Measurements from ENCODE around the gene ADGRD1.
"Not testable (repeated sequence)": the region's sequence is repeated elsewhere in the genome, so short reads cannot be mapped to it uniquely, and the experiment has no call there.

Gene ADGRD1

GRCh38 chr12:131071234-131071820 lies 117.6 kb downstream of the ADGRD1 start:
- not testable (repeated sequence) for H4K8ac ChIP-seq (ENCODE audit: low read length); H2AK5ac ChIP-seq (ENCODE audit: low read length, severe bottlenecking); H2BK12ac ChIP-seq (ENCODE audit: low read length in 2 of 2); H3K4me2 ChIP-seq (ENCODE audit: low read length, poor library complexity, severe bottlenecking); H3K18ac ChIP-seq (ENCODE audit: low read depth in 1 of 2, low read length in 2 of 2); H3K27me3 ChIP-seq (ENCODE audit: control insufficient read depth in 1 of 2, insufficient read depth in 1 of 2, low read length in 2 of 2); H3K36me3 ChIP-seq (ENCODE audit: control insufficient read depth in 1 of 2, insufficient read depth in 2 of 2, low read depth in 1 of 2, low read length in 2 of 2); H2BK15ac ChIP-seq (ENCODE audit: low read depth, poor library complexity, severe bottlenecking); H3K9me3 ChIP-seq (ENCODE audit: control insufficient read depth, low read length); H3K4me3 ChIP-seq (ENCODE audit: insufficient read depth in 1 of 2, low read depth in 1 of 2, low read length in 2 of 2); H3K4me1 ChIP-seq (ENCODE audit: control insufficient read depth, insufficient read depth, low read depth, low read length); H3K4ac ChIP-seq (ENCODE audit: low read depth in 1 of 2, low read length in 2 of 2); H2BK5ac ChIP-seq (ENCODE audit: low read depth, low read length, poor library complexity, severe bottlenecking); H3K79me1 ChIP-seq (replicated peaks; ENCODE audit: low read length, poor library complexity, severe bottlenecking); H3K9ac ChIP-seq (ENCODE audit: low read length); H2AFZ ChIP-seq (ENCODE audit: low read depth, low read length); H3K14ac ChIP-seq (ENCODE audit: low read length in 2 of 2); H4K91ac ChIP-seq (ENCODE audit: low read length); H3K23ac ChIP-seq (ENCODE audit: low read length in 2 of 2); H2BK120ac ChIP-seq (ENCODE audit: low read depth, low read length); H3K27ac ChIP-seq (ENCODE audit: low read length, poor library complexity, severe bottlenecking); DNase-seq
- WGBS: 58% methylated on average over 4 of the region's 12 CpGs

- not testable (repeated sequence) for H3K4me2 ChIP-seq (ENCODE audit: low read length, poor library complexity, severe bottlenecking); H3K4me3 ChIP-seq (ENCODE audit: insufficient read depth in 1 of 2, low read depth in 1 of 2, low read length in 2 of 2); H2AK5ac ChIP-seq (ENCODE audit: low read length, severe bottlenecking); H3K27ac ChIP-seq (ENCODE audit: low read length, poor library complexity, severe bottlenecking); H4K8ac ChIP-seq (ENCODE audit: low read length); H3K23ac ChIP-seq (ENCODE audit: low read length in 2 of 2); H3K4me1 ChIP-seq (ENCODE audit: control insufficient read depth, insufficient read depth, low read depth, low read length); H2BK5ac ChIP-seq (ENCODE audit: low read depth, low read length, poor library complexity, severe bottlenecking); H3K9ac ChIP-seq (ENCODE audit: low read length); H4K91ac ChIP-seq (ENCODE audit: low read length); H3K36me3 ChIP-seq (ENCODE audit: control insufficient read depth in 1 of 2, insufficient read depth in 2 of 2, low read depth in 1 of 2, low read length in 2 of 2); H2AFZ ChIP-seq (ENCODE audit: low read depth, low read length); H3K27me3 ChIP-seq (ENCODE audit: control insufficient read depth in 1 of 2, insufficient read depth in 1 of 2, low read length in 2 of 2); H3K18ac ChIP-seq (ENCODE audit: low read depth in 1 of 2, low read length in 2 of 2); H3K14ac ChIP-seq (ENCODE audit: low read length in 2 of 2); H2BK15ac ChIP-seq (ENCODE audit: low read depth, poor library complexity, severe bottlenecking); DNase-seq; H2BK12ac ChIP-seq (ENCODE audit: low read length in 2 of 2); H2BK120ac ChIP-seq (ENCODE audit: low read depth, low read length); H3K9me3 ChIP-seq (ENCODE audit: control insufficient read depth, low read length); H3K4ac ChIP-seq (ENCODE audit: low read depth in 1 of 2, low read length in 2 of 2); H3K79me1 ChIP-seq (replicated peaks; ENCODE audit: low read length, poor library complexity, severe bottlenecking)
- 86% methylated on average over 5 of the region's 12 CpGs for WGBS
These were observed 118.2 kb downstream of the ADGRD1 start for GRCh38 chr12:131071950-131072349.

- H3K18ac ChIP-seq (ENCODE audit: low read depth in 1 of 2, low read length in 2 of 2): no peak overlapping the region
- H2BK120ac ChIP-seq (ENCODE audit: low read depth, low read length): no peak overlapping the region
- H3K36me3 ChIP-seq (ENCODE audit: control insufficient read depth in 1 of 2, insufficient read depth in 2 of 2, low read depth in 1 of 2, low read length in 2 of 2): no peaks in the 10 kb centered on the region
- H3K4me1 ChIP-seq (ENCODE audit: control insufficient read depth, insufficient read depth, low read depth, low read length): no peaks in the 10 kb centered on the region
- H3K9ac ChIP-seq (ENCODE audit: low read length): no peak overlapping the region
- H3K4ac ChIP-seq (ENCODE audit: low read depth in 1 of 2, low read length in 2 of 2): no peak overlapping the region
- H4K8ac ChIP-seq (ENCODE audit: low read length): no peak overlapping the region
- no peak overlapping the region for H2AK5ac ChIP-seq (ENCODE audit: low read length, severe bottlenecking)
- H3K4me3 ChIP-seq (ENCODE audit: insufficient read depth in 1 of 2, low read depth in 1 of 2, low read length in 2 of 2): no peak overlapping the region
- no peaks in the 10 kb centered on the region for H3K79me1 ChIP-seq (replicated peaks; ENCODE audit: low read length, poor library complexity, severe bottlenecking)
- H3K4me2 ChIP-seq (ENCODE audit: low read length, poor library complexity, severe bottlenecking): no peak overlapping the region
- no peak for DNase-seq
- no peaks in the 10 kb centered on the region for H3K9me3 ChIP-seq (ENCODE audit: control insufficient read depth, low read length)
- WGBS: 55% methylated on average over 3 of the region's 3 CpGs
- no peak overlapping the region for H3K27ac ChIP-seq (ENCODE audit: low read length, poor library complexity, severe bottlenecking)
- H2BK5ac ChIP-seq (ENCODE audit: low read depth, low read length, poor library complexity, severe bottlenecking): no peak overlapping the region
- H2AFZ ChIP-seq (ENCODE audit: low read depth, low read length): no peak overlapping the region
- no peak overlapping the region for H2BK15ac ChIP-seq (ENCODE audit: low read depth, poor library complexity, severe bottlenecking)
- H3K27me3 ChIP-seq (ENCODE audit: control insufficient read depth in 1 of 2, insufficient read depth in 1 of 2, low read length in 2 of 2): no peaks in the 10 kb centered on the region
- H4K91ac ChIP-seq (ENCODE audit: low read length): no peak overlapping the region
- no peak overlapping the region for H3K23ac ChIP-seq (ENCODE audit: low read length in 2 of 2)
- no peak overlapping the region for H3K14ac ChIP-seq (ENCODE audit: low read length in 2 of 2)
- no peak overlapping the region for H2BK12ac ChIP-seq (ENCODE audit: low read length in 2 of 2)
These were observed 118.9 kb downstream of the ADGRD1 start for GRCh38 chr12:131072451-131073230.

GRCh38 chr12:131074221-131075083 lies 120.7 kb downstream of the ADGRD1 start:
- Histone ChIP-seq H3K23ac (ENCODE audit: low read length in 2 of 2) (no peak overlapping the region), H2BK120ac (ENCODE audit: low read depth, low read length) (no peak overlapping the region), H3K18ac (ENCODE audit: low read depth in 1 of 2, low read length in 2 of 2) (no peak overlapping the region), H2AFZ (ENCODE audit: low read depth, low read length) (no peak overlapping the region), H3K27me3 (ENCODE audit: control insufficient read depth in 1 of 2, insufficient read depth in 1 of 2, low read length in 2 of 2) (no peaks in the 10 kb centered on the region), H3K4me2 (ENCODE audit: low read length, poor library complexity, severe bottlenecking) (no peak overlapping the region), H2BK5ac (ENCODE audit: low read depth, low read length, poor library complexity, severe bottlenecking) (no peak overlapping the region), H3K9ac (ENCODE audit: low read length) (no peak overlapping the region), H4K8ac (ENCODE audit: low read length) (no peak overlapping the region), H3K4me3 (ENCODE audit: insufficient read depth in 1 of 2, low read depth in 1 of 2, low read length in 2 of 2) (no peak overlapping the region), H2BK12ac (ENCODE audit: low read length in 2 of 2) (no peak overlapping the region), H3K4me1 (ENCODE audit: control insufficient read depth, insufficient read depth, low read depth, low read length) (no peaks in the 10 kb centered on the region), H4K91ac (ENCODE audit: low read length) (no peak overlapping the region), H3K14ac (ENCODE audit: low read length in 2 of 2) (no peak overlapping the region), H3K36me3 (ENCODE audit: control insufficient read depth in 1 of 2, insufficient read depth in 2 of 2, low read depth in 1 of 2, low read length in 2 of 2) (no peaks in the 10 kb centered on the region), H2AK5ac (ENCODE audit: low read length, severe bottlenecking) (no peak overlapping the region), H2BK15ac (ENCODE audit: low read depth, poor library complexity, severe bottlenecking) (no peak overlapping the region), H3K27ac (ENCODE audit: low read length, poor library complexity, severe bottlenecking) (no peak overlapping the region), H3K4ac (ENCODE audit: low read depth in 1 of 2, low read length in 2 of 2) (no peak overlapping the region), H3K9me3 (ENCODE audit: control insufficient read depth, low read length) (no peaks in the 10 kb centered on the region), H3K79me1 (replicated peaks; ENCODE audit: low read length, poor library complexity, severe bottlenecking) (no peaks in the 10 kb centered on the region)
- no peak for DNase-seq
- WGBS: 75% methylated on average over 18 of the region's 18 CpGs
